ENCODE measurements around the gene VAT1L.

Gene VAT1L

DNA sequence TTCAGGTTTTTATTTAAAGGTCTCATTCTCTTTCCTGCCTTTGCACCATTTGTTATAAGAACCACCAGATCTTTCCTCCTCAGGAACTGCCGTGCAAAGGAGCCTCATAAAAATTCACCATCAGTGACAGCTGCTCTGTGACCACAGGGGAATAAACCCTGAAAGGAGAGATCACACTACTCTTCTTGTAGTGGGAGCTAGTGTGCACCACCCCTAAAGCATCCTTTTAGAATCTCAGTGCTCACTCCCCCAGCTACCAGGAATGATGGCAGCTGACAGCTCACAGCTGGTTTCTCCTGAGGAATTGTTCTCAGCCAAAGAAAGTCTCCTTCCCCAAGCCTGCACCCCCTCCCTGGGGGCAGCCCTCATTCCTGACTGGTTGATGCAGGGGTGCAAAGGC, 18.7 kb downstream of the VAT1L start:
- H3K27ac ChIP-seq: no peak overlapping the region
- TF ChIP-seq CTCF (IDR thresholded peaks at IDR 0.05) (no peak), ZFX (IDR thresholded peaks at IDR 0.05; ENCODE audit: borderline replicate concordance) (no peak)

DNA sequence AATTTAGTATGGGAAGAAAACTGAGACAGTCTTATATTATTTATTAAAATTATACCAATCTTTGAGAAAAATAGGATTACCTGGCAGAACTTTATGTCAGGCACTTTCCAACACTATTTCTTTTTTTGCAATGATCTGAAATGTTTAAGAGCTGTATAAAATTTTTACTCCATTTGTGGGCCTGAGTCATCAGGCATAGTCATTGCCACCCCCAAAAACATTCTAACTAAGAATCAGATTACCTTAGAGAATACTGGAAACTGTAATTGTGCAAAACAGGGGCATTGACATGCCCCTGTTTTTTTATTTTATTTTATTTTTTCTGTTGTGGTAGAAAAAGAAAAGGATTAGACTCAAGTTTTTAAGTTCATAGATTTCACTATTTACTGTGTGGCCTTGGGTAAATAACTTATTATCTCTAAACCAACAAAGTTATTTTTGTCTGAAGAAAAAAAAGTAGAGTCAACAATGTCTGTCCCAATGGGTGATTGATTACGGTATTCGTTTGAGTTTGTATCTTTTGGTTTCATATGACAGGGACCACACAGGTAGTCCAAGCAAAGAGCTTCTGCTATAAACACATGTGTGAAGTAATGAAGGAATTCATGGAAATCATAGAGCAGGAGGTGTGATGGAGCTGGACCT, 24.6 kb downstream of the VAT1L start:
- no peak overlapping the region for H3K27ac ChIP-seq
- TF ChIP-seq CTCF (IDR thresholded peaks at IDR 0.05): no peak
- no peak for TF ChIP-seq ZFX (IDR thresholded peaks at IDR 0.05; ENCODE audit: borderline replicate concordance)

DNA sequence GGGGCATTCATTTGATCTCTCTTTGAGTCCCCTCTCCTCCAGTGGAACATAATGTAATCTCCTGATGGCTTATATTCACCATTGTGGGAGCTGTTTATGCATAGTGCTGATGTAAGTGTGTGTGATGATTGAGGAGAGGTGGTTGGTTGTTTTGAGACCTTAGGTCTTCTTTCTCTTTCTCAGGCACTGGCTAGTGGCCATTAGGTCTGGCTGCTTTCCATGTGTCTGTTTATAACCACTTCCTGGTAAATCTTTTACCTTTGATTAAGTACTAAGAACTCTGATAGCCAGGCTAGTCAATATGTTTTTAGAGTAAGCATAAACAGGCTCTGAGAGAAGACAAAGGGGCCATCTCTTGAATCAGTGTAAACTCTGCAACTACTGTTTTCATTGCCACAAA, 27.9 kb downstream of the VAT1L start:
- H3K27ac ChIP-seq: no peak overlapping the region
- TF ChIP-seq ZFX (IDR thresholded peaks at IDR 0.05; ENCODE audit: borderline replicate concordance) (no peak), CTCF (IDR thresholded peaks at IDR 0.05) (no peak)

DNA sequence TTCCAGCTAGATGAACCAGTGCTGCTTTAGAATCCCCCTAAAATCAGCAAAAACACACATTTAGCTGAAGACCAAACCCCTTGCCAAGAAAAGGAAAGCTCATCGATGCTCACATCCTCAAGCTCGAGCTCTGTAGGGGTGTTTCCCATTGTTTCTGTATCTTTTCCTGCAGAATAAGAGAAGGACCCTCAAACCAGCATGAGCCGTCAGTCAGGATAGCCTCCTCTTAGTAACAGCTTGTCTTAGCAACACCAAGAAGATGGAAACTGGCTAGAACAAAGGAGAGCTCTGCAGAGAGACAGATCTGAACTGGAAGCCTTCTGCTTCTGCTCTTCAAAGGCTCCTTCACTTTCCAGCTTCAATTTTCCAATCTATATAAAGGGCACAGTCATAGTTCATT, 32.0 kb downstream of the VAT1L start:
- no peak for TF ChIP-seq ZFX (IDR thresholded peaks at IDR 0.05; ENCODE audit: borderline replicate concordance)
- TF ChIP-seq CTCF (IDR thresholded peaks at IDR 0.05): no peak
- no peak overlapping the region for H3K27ac ChIP-seq

DNA sequence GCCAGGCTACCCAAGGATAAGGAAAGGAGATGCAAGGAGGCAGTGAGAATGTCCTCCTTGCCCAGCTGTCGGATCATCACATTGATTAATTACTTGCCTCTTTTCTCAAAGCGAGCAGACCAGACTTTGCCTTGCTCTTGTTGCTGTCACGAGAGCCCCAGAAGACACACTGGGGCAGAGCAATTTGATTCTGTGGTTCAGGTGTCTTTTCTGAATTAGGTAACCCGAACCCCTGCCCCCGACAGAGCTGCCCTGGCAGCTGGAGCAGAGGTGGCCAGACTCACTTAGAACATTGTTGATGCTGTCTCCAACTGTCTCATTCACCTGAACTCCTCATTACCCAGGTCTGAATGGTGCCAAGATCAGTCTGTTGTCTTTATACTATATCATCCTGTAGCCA, 34.3 kb downstream of the VAT1L start:
- H3K27ac ChIP-seq: no peak overlapping the region
- TF ChIP-seq ZFX (IDR thresholded peaks at IDR 0.05; ENCODE audit: borderline replicate concordance): no peak
- no peak for TF ChIP-seq CTCF (IDR thresholded peaks at IDR 0.05)

DNA sequence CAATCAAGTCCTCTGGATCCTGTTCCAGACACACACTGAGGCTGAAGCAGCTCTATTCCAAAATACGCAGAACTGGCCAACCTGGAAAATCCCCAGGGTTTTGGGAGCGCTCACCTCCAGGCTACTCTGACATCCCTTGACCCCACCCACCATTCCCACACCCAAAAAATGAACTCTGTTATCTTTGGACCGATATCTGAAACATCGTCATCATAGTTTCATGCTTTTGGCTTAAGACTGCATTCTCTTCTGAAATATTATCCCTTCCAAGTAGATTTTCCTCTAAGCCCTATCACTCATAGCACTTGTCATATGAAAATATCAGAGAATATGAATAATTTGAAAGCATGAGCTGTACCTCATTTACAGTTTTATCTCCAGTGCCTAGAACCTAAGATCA, 34.7 kb downstream of the VAT1L start:
- TF ChIP-seq ZFX (IDR thresholded peaks at IDR 0.05; ENCODE audit: borderline replicate concordance): no peak
- H3K27ac ChIP-seq: no peak overlapping the region

- no peak overlapping the region for H3K27ac ChIP-seq
- TF ChIP-seq CTCF (IDR thresholded peaks at IDR 0.05) (no peak), ZFX (IDR thresholded peaks at IDR 0.05; ENCODE audit: borderline replicate concordance) (no peak)
These were observed 36.8 kb downstream of the VAT1L start for GRCh38 chr16:77825196-77825595.

GRCh38 chr16:77827032-77827431, 38.7 kb downstream of the VAT1L start:
- TF ChIP-seq CTCF (IDR thresholded peaks at IDR 0.05) (no peak), ZFX (IDR thresholded peaks at IDR 0.05; ENCODE audit: borderline replicate concordance) (no peak)

More at GRCh38 chr16:77827032-77827431, 38.7 kb downstream of the VAT1L start:
- no peak overlapping the region for H3K27ac ChIP-seq

Measured in 22Rv1 (cell line).